HG03571 (cell line): ENCODE results near the gene PLAAT2.
"Not testable (repeated sequence)": the region's sequence is repeated elsewhere in the genome, so short reads cannot be mapped to it uniquely, and the experiment has no call there.

Experiments
- ATAC-seq: cut with Tn5 transposase; IDR thresholded peaks from one replicate; pipeline ENCODE4 v1.9.1; 2021; ENCODE audit not compliant: unreplicated experiment

PLAAT2 gene

GRCh38 chr11:63581224-63581623 lies 18.0 kb upstream of the PLAAT2 start:
- not testable (repeated sequence) for ATAC-seq

- ATAC-seq = not testable (repeated sequence)
These were observed 15.7 kb upstream of the PLAAT2 start for GRCh38 chr11:63578882-63579281.

- ATAC-seq = no peak
These were observed 11.8 kb upstream of the PLAAT2 start for GRCh38 chr11:63574856-63575602.

GRCh38 chr11:63573881-63574855 lies 11.0 kb upstream of the PLAAT2 start:
- ATAC-seq = no peak

- no peak for ATAC-seq
These were observed 9.0 kb upstream of the PLAAT2 start for GRCh38 chr11:63572026-63572688.

- ATAC-seq = no peak
These were observed 6.4 kb upstream of the PLAAT2 start for GRCh38 chr11:63569570-63569969.

- ATAC-seq = peak; percentile 70
These were observed 4.1 kb upstream of the PLAAT2 start for GRCh38 chr11:63567044-63567840.

- no peak for ATAC-seq
These were observed 1.7 kb upstream of the PLAAT2 start for GRCh38 chr11:63564784-63565350.

- peak; percentile 47 for ATAC-seq
These were observed 1.0 kb upstream of the PLAAT2 start for GRCh38 chr11:63564056-63564774.

- ATAC-seq = no peak
These were observed 2.5 kb downstream of the PLAAT2 start for GRCh38 chr11:63560506-63561180.

GRCh38 chr11:63558459-63559157 lies 4.6 kb downstream of the PLAAT2 start:
- ATAC-seq = no peak

- no peak for ATAC-seq
These were observed 5.6 kb downstream of the PLAAT2 start for GRCh38 chr11:63557570-63557969.

- ATAC-seq = no peak
These were observed 6.7 kb downstream of the PLAAT2 start for GRCh38 chr11:63556404-63557013.

- ATAC-seq = no peak
These were observed 8.3 kb downstream of the PLAAT2 start for GRCh38 chr11:63554877-63555223.

GRCh38 chr11:63553759-63554158 lies 9.4 kb downstream of the PLAAT2 start:
- ATAC-seq = peak; percentile 61

GRCh38 chr11:63552921-63553320 lies 10.3 kb downstream of the PLAAT2 start:
- ATAC-seq = no peak

GRCh38 chr11:63551889-63552266 lies 11.3 kb downstream of the PLAAT2 start:
- ATAC-seq = no peak
